ENCODE data around the gene CDH4. TPM values are rescaled to one million over a fixed set of nuclear protein-coding genes. Genes with fewer than 3 reads are reported as not detected.

CDH4 gene
- total and polyA plus RNA-seq, 12 donors = 0.04 to 0.25 (median 0.08) TPM; not detected in 5

GRCh38 chr20:61630391-61630650 is 378.3 kb downstream of the CDH4 start:
- no peaks in the 10 kb centered on the region for H3K36me3 ChIP-seq
- no peaks in the 10 kb centered on the region for H3K9me3 ChIP-seq
- no peak for TF ChIP-seq CTCF (IDR thresholded peaks at IDR 0.05)
- ATAC-seq (no peak), DNase-seq (no peak)
- intact Hi-C loops (cut with DNase I) = loop anchor here in 1 of 10 donors (10.0 kb wide), 1 partner anchor 64 kb away; no protein-coding TSS in a partner anchor
- peaks cover 0 to 4% (median 0%) of the 10 kb centered on the region in 9 donors for H3K4me1 ChIP-seq
- no peak overlapping the region for H3K4me3 ChIP-seq
- H3K27me3 ChIP-seq = peaks cover 0 to 62% (median 20%) of the 10 kb centered on the region in 7 donors
- WGBS, 2 donors = 84 to 90% methylated on average over 5 of the region's 5 CpGs
- H3K27ac ChIP-seq = no peak overlapping the region

- no peak overlapping the region for H3K4me3 ChIP-seq
- H3K9me3 ChIP-seq = no peaks in the 10 kb centered on the region
- no peak overlapping the region for H3K27ac ChIP-seq
- H3K27me3 ChIP-seq = peaks cover 0 to 66% (median 24%) of the 10 kb centered on the region in 7 donors
- peaks cover 0 to 4% (median 0%) of the 10 kb centered on the region in 9 donors for H3K4me1 ChIP-seq
- intact Hi-C loops (cut with DNase I) = loop anchor here in 1 of 10 donors (10.0 kb wide), 1 partner anchor 64 kb away; no protein-coding TSS in a partner anchor
- no peaks in the 10 kb centered on the region for H3K36me3 ChIP-seq
- no peak for ATAC-seq
- no peak for DNase-seq
- WGBS, 2 donors = 79 to 83% methylated on average over 10 of the region's 10 CpGs
- TF ChIP-seq CTCF (IDR thresholded peaks at IDR 0.05) = no peak
These were observed 378.8 kb downstream of the CDH4 start for GRCh38 chr20:61630816-61631215.

- 72 to 75% methylated on average over 17 of the region's 17 CpGs for WGBS, 2 donors
- intact Hi-C loops (cut with DNase I) = loop anchor here in 1 of 10 donors (10.0 kb wide), 1 partner anchor 63 kb away; no protein-coding TSS in a partner anchor
- H3K4me3 ChIP-seq = no peak overlapping the region
These were observed 379.7 kb downstream of the CDH4 start for GRCh38 chr20:61631751-61632150.

GRCh38 chr20:61633004-61633403 is 380.9 kb downstream of the CDH4 start:
- DNase-seq (no peak), ATAC-seq (no peak)
- H3K36me3 ChIP-seq = no peaks in the 10 kb centered on the region
- intact Hi-C loops (cut with DNase I) = loop anchor here in 1 of 10 donors (10.0 kb wide), 1 partner anchor 62 kb away; no protein-coding TSS in a partner anchor
- TF ChIP-seq CTCF (IDR thresholded peaks at IDR 0.05) = no peak
- no peak overlapping the region for H3K27ac ChIP-seq
- no peaks in the 10 kb centered on the region for H3K9me3 ChIP-seq
- H3K27me3 ChIP-seq = peaks cover 0 to 77% (median 29%) of the 10 kb centered on the region in 7 donors
- H3K4me3 ChIP-seq = no peak overlapping the region
- peaks cover 0 to 4% (median 0%) of the 10 kb centered on the region in 9 donors for H3K4me1 ChIP-seq
- 83 to 84% methylated on average over 1 of the region's 1 CpG for WGBS, 2 donors

More at GRCh38 chr20:61631751-61632150, 379.7 kb downstream of the CDH4 start:
- H3K9me3 ChIP-seq = no peaks in the 10 kb centered on the region
- peaks cover 0 to 71% (median 28%) of the 10 kb centered on the region in 7 donors for H3K27me3 ChIP-seq
- TF ChIP-seq CTCF (IDR thresholded peaks at IDR 0.05) = no peak
- no peaks in the 10 kb centered on the region for H3K36me3 ChIP-seq
- no peak overlapping the region for H3K27ac ChIP-seq
- DNase-seq = no peak
- peaks cover 0 to 4% (median 0%) of the 10 kb centered on the region in 9 donors for H3K4me1 ChIP-seq
- ATAC-seq = no peak

All from heart right ventricle (tissue), 16 donors.